AG10803 (cell line): ENCODE measurements around the gene PAGR1.

Experiments
- DNase-seq: peaks from one replicate; pipeline ENCODE4 v3.0.0; 2010; ENCODE audit warnings: low read depth
- H3K4me3 ChIP-seq: 2 replicates; pipeline ENCODE4 v1.5.1; 2011; ENCODE audit warnings: mild to moderate bottlenecking, low read length, control low read depth
- CTCF ChIP-seq: conservative IDR thresholded peaks from 2 replicates; pipeline ENCODE4 v1.5.1; 2011; ENCODE audit warnings: mild to moderate bottlenecking, low read length, control low read depth, inconsistent platforms

The PAGR1 gene

GRCh38 chr16:29812754-29813643, 3.0 kb upstream of the PAGR1 start:
- no peak for TF ChIP-seq CTCF
- peak overlapping the region; percentile 70 for H3K4me3 ChIP-seq
- no peak for DNase-seq

- no peak for TF ChIP-seq CTCF
- H3K4me3 ChIP-seq = no peak overlapping the region
- no peak for DNase-seq
Measured at GRCh38 chr16:29813644-29814562, 2.0 kb upstream of the PAGR1 start.

GRCh38 chr16:29814592-29814991, 1.4 kb upstream of the PAGR1 start:
- no peak for DNase-seq
- H3K4me3 ChIP-seq = no peak overlapping the region
- TF ChIP-seq CTCF = no peak

GRCh38 chr16:29815032-29815721, 775 bp upstream of the PAGR1 start:
- H3K4me3 ChIP-seq = peak overlapping the region; percentile 89
- TF ChIP-seq CTCF = no peak
- no peak for DNase-seq

GRCh38 chr16:29816694-29817441, 916 bp downstream of the PAGR1 start:
- DNase-seq = peak; percentile 60
- no peak; the same call in 1 of the 2 replicates for TF ChIP-seq CTCF
- H3K4me3 ChIP-seq = peak overlapping the region; percentile 89

GRCh38 chr16:29818082-29818481, 2.1 kb downstream of the PAGR1 start:
- H3K4me3 ChIP-seq = no peak overlapping the region
- TF ChIP-seq CTCF = no peak
- no peak for DNase-seq
